C1 segment of cervical spinal cord (tissue), 14 donors: ENCODE results near the gene OR4L1.
"Not testable (repeated sequence)": the region's sequence is repeated elsewhere in the genome, so short reads cannot be mapped to it uniquely, and the experiment has no call there.

ENCODE experiments used
- DNase-seq, 14 donors: peaks; one replicate each; lab custom pipeline; 2025; lab: John Stamatoyannopoulos, UW

OR4L1 gene

GRCh38 chr14:20059745-20060144 lies at the start of gene OR4L1:
Gene OR4L1, plus strand, starts transcription at chr14:20060045. Its CDS starts 0 bp downstream, at chr14:20060045.
- no peak for DNase-seq

- no peak for DNase-seq
Measured at GRCh38 chr14:20019257-20019865, 40.5 kb upstream of the OR4L1 start, which contains the start of gene OR4K14. Gene OR4K14, minus strand, starts transcription at chr14:20019307. Its CDS starts 4,114 bp downstream, at chr14:20015193.

- DNase-seq = no peak
Measured at GRCh38 chr14:20031058-20031457, 28.8 kb upstream of the OR4L1 start.

- no peak for DNase-seq
Measured at GRCh38 chr14:20035449-20035848, 24.4 kb upstream of the OR4L1 start.

GRCh38 chr14:20035938-20036337 lies 23.9 kb upstream of the OR4L1 start, which contains the start of gene OR4K13:
Gene OR4K13, minus strand, starts transcription at chr14:20036038. Its CDS starts 1,280 bp downstream, at chr14:20034758.
- no peak for DNase-seq

GRCh38 chr14:20044243-20044642 lies 15.6 kb upstream of the OR4L1 start:
- no peak for DNase-seq

GRCh38 chr14:20048202-20048601 lies 11.6 kb upstream of the OR4L1 start:
- DNase-seq = no peak

GRCh38 chr14:20092050-20092449 lies 32.2 kb downstream of the OR4L1 start:
- DNase-seq = no peak

GRCh38 chr14:20093442-20093841 lies 33.6 kb downstream of the OR4L1 start:
- no peak for DNase-seq

GRCh38 chr14:20098926-20099770 lies 39.3 kb downstream of the OR4L1 start:
- DNase-seq = not testable (repeated sequence)

GRCh38 chr14:20110438-20110837 lies 50.6 kb downstream of the OR4L1 start, which contains the start of gene OR4K17:
Gene OR4K17, plus strand, starts transcription at chr14:20110739. Its CDS starts 6,761 bp downstream, at chr14:20117500.
- DNase-seq = no peak
